OCI-LY3 (cell line): Measurements from ENCODE around the gene OTX1.

Source experiments
- CTCF ChIP-seq: fragments of 200-600, 300-600 bp; sonication (generic); IDR thresholded peaks from 2 replicates; pipeline ENCODE4 v1.5.1; 2014; ENCODE audit warnings: antibody characterized with exemption, low read length, low read depth
- EZH2phosphoT487 ChIP-seq: fragments of 200-600 bp; shearing (Covaris generic); IDR thresholded peaks from 2 replicates; pipeline ENCODE4 v1.6.1; 2018; ENCODE audit warnings: antibody characterized with exemption, mixed run types, low read depth

GRCh38 chr2:63096491-63096890, 45.9 kb downstream of the OTX1 start:
- TF ChIP-seq CTCF: no peak
- no peak for TF ChIP-seq EZH2phosphoT487
